ENCODE results near the gene LYRM4.

- TF ChIP-seq POLR2AphosphoS5 (IDR thresholded peaks at IDR 0.05; ENCODE audit: low read depth, low read length) (no peak), SIN3A (IDR thresholded peaks at IDR 0.05; ENCODE audit: borderline replicate concordance, insufficient read depth, low read length) (no peak), FOXP2 (optimal IDR thresholded peaks at IDR 0.05; ENCODE audit: borderline replicate concordance, extremely low read depth, extremely low read length, insufficient read depth) (no peak)
- TF ChIP-seq, protein P1, sequence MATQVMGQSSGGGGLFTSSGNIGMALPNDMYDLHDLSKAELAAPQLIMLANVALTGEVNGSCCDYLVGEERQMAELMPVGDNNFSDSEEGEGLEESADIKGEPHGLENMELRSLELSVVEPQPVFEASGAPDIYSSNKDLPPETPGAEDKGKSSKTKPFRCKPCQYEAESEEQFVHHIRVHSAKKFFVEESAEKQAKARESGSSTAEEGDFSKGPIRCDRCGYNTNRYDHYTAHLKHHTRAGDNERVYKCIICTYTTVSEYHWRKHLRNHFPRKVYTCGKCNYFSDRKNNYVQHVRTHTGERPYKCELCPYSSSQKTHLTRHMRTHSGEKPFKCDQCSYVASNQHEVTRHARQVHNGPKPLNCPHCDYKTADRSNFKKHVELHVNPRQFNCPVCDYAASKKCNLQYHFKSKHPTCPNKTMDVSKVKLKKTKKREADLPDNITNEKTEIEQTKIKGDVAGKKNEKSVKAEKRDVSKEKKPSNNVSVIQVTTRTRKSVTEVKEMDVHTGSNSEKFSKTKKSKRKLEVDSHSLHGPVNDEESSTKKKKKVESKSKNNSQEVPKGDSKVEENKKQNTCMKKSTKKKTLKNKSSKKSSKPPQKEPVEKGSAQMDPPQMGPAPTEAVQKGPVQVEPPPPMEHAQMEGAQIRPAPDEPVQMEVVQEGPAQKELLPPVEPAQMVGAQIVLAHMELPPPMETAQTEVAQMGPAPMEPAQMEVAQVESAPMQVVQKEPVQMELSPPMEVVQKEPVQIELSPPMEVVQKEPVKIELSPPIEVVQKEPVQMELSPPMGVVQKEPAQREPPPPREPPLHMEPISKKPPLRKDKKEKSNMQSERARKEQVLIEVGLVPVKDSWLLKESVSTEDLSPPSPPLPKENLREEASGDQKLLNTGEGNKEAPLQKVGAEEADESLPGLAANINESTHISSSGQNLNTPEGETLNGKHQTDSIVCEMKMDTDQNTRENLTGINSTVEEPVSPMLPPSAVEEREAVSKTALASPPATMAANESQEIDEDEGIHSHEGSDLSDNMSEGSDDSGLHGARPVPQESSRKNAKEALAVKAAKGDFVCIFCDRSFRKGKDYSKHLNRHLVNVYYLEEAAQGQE (IDR thresholded peaks at IDR 0.05; ENCODE audit: insufficient read depth in 1 of 2, low read depth in 2 of 2, low read length in 2 of 2): no peak
These were observed 69.0 kb downstream of the LYRM4 start for GRCh38 chr6:5191722-5192121.
